ENCODE measurements around the gene PLEKHG4B.
"Not testable (repeated sequence)": the region's sequence is repeated elsewhere in the genome, so short reads cannot be mapped to it uniquely, and the experiment has no call there.

Gene PLEKHG4B

GRCh38 chr5:155651-156410, 63.9 kb downstream of the PLEKHG4B start:
- no peak for DNase-seq (ENCODE audit: low read depth)

GRCh38 chr5:156411-157072, 64.6 kb downstream of the PLEKHG4B start:
- no peak for DNase-seq (ENCODE audit: low read depth)

GRCh38 chr5:157126-157715, 65.3 kb downstream of the PLEKHG4B start:
- DNase-seq (ENCODE audit: low read depth) = no peak

- DNase-seq (ENCODE audit: low read depth) = no peak
Measured at GRCh38 chr5:157801-158200, 65.8 kb downstream of the PLEKHG4B start.

- no peak for DNase-seq (ENCODE audit: low read depth)
Measured at GRCh38 chr5:158807-159447, 67.0 kb downstream of the PLEKHG4B start.

GRCh38 chr5:159448-160172, 67.6 kb downstream of the PLEKHG4B start:
- no peak for DNase-seq (ENCODE audit: low read depth)

- DNase-seq (ENCODE audit: low read depth) = no peak
Measured at GRCh38 chr5:160173-160510, 68.2 kb downstream of the PLEKHG4B start.

- no peak for DNase-seq (ENCODE audit: low read depth)
Measured at GRCh38 chr5:160921-161802, 69.2 kb downstream of the PLEKHG4B start.

GRCh38 chr5:161803-162110, 69.8 kb downstream of the PLEKHG4B start:
- DNase-seq (ENCODE audit: low read depth) = no peak

GRCh38 chr5:162190-162564, 70.2 kb downstream of the PLEKHG4B start:
- no peak for DNase-seq (ENCODE audit: low read depth)

GRCh38 chr5:162565-163337, 70.8 kb downstream of the PLEKHG4B start:
- DNase-seq (ENCODE audit: low read depth) = no peak

- no peak for DNase-seq (ENCODE audit: low read depth)
Measured at GRCh38 chr5:163338-163620, 71.3 kb downstream of the PLEKHG4B start.

GRCh38 chr5:163841-164240, 71.9 kb downstream of the PLEKHG4B start:
- DNase-seq (ENCODE audit: low read depth) = no peak

GRCh38 chr5:164244-164643, 72.3 kb downstream of the PLEKHG4B start:
- DNase-seq (ENCODE audit: low read depth) = no peak

- not testable (repeated sequence) for DNase-seq (ENCODE audit: low read depth)
Measured at GRCh38 chr5:164783-165182, 72.8 kb downstream of the PLEKHG4B start.

- no peak for DNase-seq (ENCODE audit: low read depth)
Measured at GRCh38 chr5:166441-167372, 74.7 kb downstream of the PLEKHG4B start.

GRCh38 chr5:167511-167910, 75.5 kb downstream of the PLEKHG4B start:
- no peak for DNase-seq (ENCODE audit: low read depth)

- no peak for DNase-seq (ENCODE audit: low read depth)
Measured at GRCh38 chr5:167982-168660, 76.2 kb downstream of the PLEKHG4B start.

- no peak for DNase-seq (ENCODE audit: low read depth)
Measured at GRCh38 chr5:169071-169727, 77.2 kb downstream of the PLEKHG4B start.

Data from activated T-cell treated with anti-CD3 and anti-CD28 coated beads for 48 hours (primary cell).